GM12878 (cell line): ENCODE results near the gene CYP24A1.

ENCODE experiments used
- JUND ChIP-seq: IDR thresholded peaks from 2 replicates; pipeline ENCODE4 v1.6.1; 2012; ENCODE audit warnings: low read depth, mild to moderate bottlenecking, low read length, improper control_type of control experiment, moderate library complexity
- MXI1 ChIP-seq: fragments of 150-350 bp; IDR thresholded peaks from 2 replicates; pipeline ENCODE4 v1.6.1; 2011; ENCODE audit warnings: low read depth, mild to moderate bottlenecking, inconsistent platforms, low read length, improper control_type of control experiment
- NBN ChIP-seq: fragments of 450-650 bp; IDR thresholded peaks from 2 replicates; pipeline ENCODE4 v1.6.1; 2016
- PML ChIP-seq: IDR thresholded peaks from 2 replicates; pipeline ENCODE4 v1.6.1; 2012; ENCODE audit warnings: low read length, inconsistent platforms
- SREBF2 ChIP-seq: IDR thresholded peaks from 2 replicates; pipeline ENCODE4 v1.6.1; 2012; ENCODE audit warnings: mild to moderate bottlenecking, low read length

DNA sequence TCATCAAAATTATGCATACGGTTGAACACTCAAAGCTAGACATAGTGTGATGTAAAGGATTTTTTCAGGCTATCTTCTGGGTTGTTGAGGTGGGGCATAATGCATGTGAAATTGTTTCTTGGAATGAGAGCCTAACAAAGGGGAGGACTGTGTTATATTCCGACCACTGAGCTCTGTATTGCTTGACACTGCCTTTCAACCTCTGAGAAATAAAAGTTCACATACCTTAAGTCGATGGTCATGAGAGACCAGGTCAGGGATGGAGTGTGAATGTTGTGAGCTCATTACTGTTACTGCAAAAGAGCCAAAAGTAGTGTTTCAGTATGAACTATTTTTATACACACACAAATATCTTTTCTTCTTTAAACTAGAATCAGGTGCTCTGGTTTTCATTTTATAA, 39.1 kb upstream of the CYP24A1 start:
- TF ChIP-seq PML (no peak), SREBF2 (no peak), MXI1 (no peak), JUND (no peak), NBN (no peak)
